ENCODE results near the gene QRICH1. TPM values are rescaled to one million over a fixed set of nuclear protein-coding genes. Genes with fewer than 3 reads are reported as not detected.

QRICH1 gene
- polyA plus RNA-seq, 1 of the 3 experiments (the other 2 are of a cell fraction) = 58.5 TPM

GRCh38 chr3:49007068-49007770 is 86.7 kb downstream of the QRICH1 start, which contains the start of gene WDR6 (continued):
- TF ChIP-seq IRF3 (IDR thresholded peaks at IDR 0.05; ENCODE audit: low read depth, low read length) (peak; percentile 69), POLR2AphosphoS5 (IDR thresholded peaks at IDR 0.05; ENCODE audit: low read depth, low read length) (peak; percentile 90), MEF2A (IDR thresholded peaks at IDR 0.05; ENCODE audit: borderline replicate concordance, low read depth) (no peak), CHD2 (IDR thresholded peaks at IDR 0.05; ENCODE audit: low read length, partially characterized antibody) (peak; percentile 99), FOXM1 (IDR thresholded peaks at IDR 0.05; ENCODE audit: low read depth) (no peak), TCF12 (IDR thresholded peaks at IDR 0.05) (no peak), RFX5 (IDR thresholded peaks at IDR 0.05; ENCODE audit: low read length) (peak; percentile 80), JUND (IDR thresholded peaks at IDR 0.05) (no peak), USF2 (IDR thresholded peaks at IDR 0.05; ENCODE audit: borderline replicate concordance, low read depth, low read length) (peak; percentile 90), MAX (IDR thresholded peaks at IDR 0.05; ENCODE audit: low read depth) (peak; percentile 95), TAF1 (IDR thresholded peaks at IDR 0.05; ENCODE audit: borderline replicate concordance, low read depth, low read length) (no peak; the same call in none of the 2 replicates), NFIC (IDR thresholded peaks at IDR 0.05; ENCODE audit: borderline replicate concordance) (no peak), FOXJ3 (CRISPR knock-in tag; IDR thresholded peaks at IDR 0.05) (0 out of 2 replicates have a peak, but pooled peaks have one; percentile 32), TEAD4 (IDR thresholded peaks at IDR 0.05; ENCODE audit: borderline replicate concordance, insufficient read depth) (no peak), GATA2 (CRISPR knock-in tag; IDR thresholded peaks at IDR 0.05) (no peak), CTCF (IDR thresholded peaks at IDR 0.05) (peak; percentile 60), GABPA (IDR thresholded peaks at IDR 0.05; ENCODE audit: low read depth) (no peak), SMC3 (IDR thresholded peaks at IDR 0.05; ENCODE audit: low read depth, low read length) (no peak), ELF1 (IDR thresholded peaks at IDR 0.05) (no peak), RAD21 (IDR thresholded peaks at IDR 0.05; ENCODE audit: low read length) (no peak), MXI1 (IDR thresholded peaks at IDR 0.05; ENCODE audit: low read depth, low read length) (peak; percentile 87; the same call in 1 of the 2 replicates), RXRA (IDR thresholded peaks at IDR 0.05; ENCODE audit: borderline replicate concordance, low read depth) (no peak), YY1 (IDR thresholded peaks at IDR 0.05; ENCODE audit: low read depth) (peak; percentile 82)

All from SK-N-SH (cell line).